GM12878 (cell line): ENCODE measurements around the gene BAG3. TPM values are rescaled to one million over a fixed set of nuclear protein-coding genes. Genes with fewer than 3 reads are reported as not detected.

Source experiments
- ATAC-seq: fragments of 200-7000 bp; cut with Tn5 transposase; 3 replicates; pipeline ENCODE4 v1.9.1; 2020; ENCODE audit warnings: mild to moderate bottlenecking, moderate library complexity
- BruUV-seq: library from RNA; stranded (reverse); fragments of 400-500 nt; replicated peaks from 2 replicates; lab custom pipeline; 2021; lab: Mats Ljungman, UMichigan
- CTCF ChIA-PET: fragments of 300-600 bp; sonication (Branson Sonifier 250); formaldehyde crosslinking; extraction: SDS; loops from one replicate; lab custom pipeline; 2021; ENCODE audit warnings: inconsistent platforms; lab: Yijun Ruan, JAX
- POLR2A ChIA-PET: fragments of 350-600 bp; formaldehyde crosslinking; extraction: SDS; loops from one replicate; lab custom pipeline; 2021; ENCODE audit warnings: inconsistent platforms; lab: Charles Lee
- RAD21 ChIA-PET: fragments of 300-600 bp; sonication (Branson Sonifier 250); formaldehyde crosslinking; loops from one replicate; lab custom pipeline; 2023; ENCODE audit warnings: antibody characterized with exemption; ENCODE audit not compliant: unreplicated experiment; lab: Charles Lee
- SMC1A ChIA-PET: fragments of 300-600 bp; sonication (Branson Sonifier 250); formaldehyde crosslinking; loops from one replicate; lab custom pipeline; 2023; ENCODE audit not compliant: unreplicated experiment, uncharacterized antibody; lab: Charles Lee
- DNase-seq: peaks from one replicate; pipeline ENCODE4 v3.0.0-alpha.2; 2011; ENCODE audit warnings: low read depth, low spot score
- FAIRE-seq: peaks from 3 replicates; lab custom pipeline; 2011; peaks lifted over from hg19 to GRCh38; lab: Jason Lieb, UNC
- H2AFZ ChIP-seq: 2 replicates; pipeline ENCODE4 v1.6.0; 2011; ENCODE audit warnings: low read depth, low read length, control low read depth; ENCODE audit not compliant: control insufficient read depth
- H3K27ac ChIP-seq: 2 replicates; pipeline ENCODE4 v1.5.1; 2011; ENCODE audit warnings: control low read depth; ENCODE audit not compliant: control insufficient read depth, insufficient read depth
- H3K27me3 ChIP-seq, 2 experiments: replicated peaks in 1 of 2; 2 replicates each; pipeline versions ENCODE4 v1.6.0 to v1.6.1; 2011; ENCODE audit warnings: low read length in 1 of 2; ENCODE audit not compliant: control insufficient read depth in 2 of 2, insufficient read depth in 2 of 2
- H3K36me3 ChIP-seq, 2 experiments: 2 replicates each; pipeline ENCODE4 v1.5.1; 2011; ENCODE audit warnings: low read length in 1 of 2; ENCODE audit not compliant: control insufficient read depth in 2 of 2, insufficient read depth in 2 of 2
- H3K4me1 ChIP-seq: 2 replicates; pipeline ENCODE4 v1.6.1; 2011; ENCODE audit warnings: mild to moderate bottlenecking, low read length, moderate library complexity, mixed read lengths; ENCODE audit not compliant: control insufficient read depth, insufficient read depth
- H3K4me2 ChIP-seq: 2 replicates; pipeline ENCODE4 v1.6.0; 2011; ENCODE audit warnings: control low read depth; ENCODE audit not compliant: control insufficient read depth, insufficient read depth
- H3K4me3 ChIP-seq: fragments of 200-600 bp; sonication (generic); 2 replicates; pipeline ENCODE4 v1.5.1; 2016
- H3K79me2 ChIP-seq: 2 replicates; pipeline ENCODE4 v1.6.0; 2011; ENCODE audit warnings: low read length; ENCODE audit not compliant: control insufficient read depth, insufficient read depth
- H3K9ac ChIP-seq: 2 replicates; pipeline ENCODE4 v1.8.0; 2011; ENCODE audit warnings: low read length, control low read depth, mixed read lengths; ENCODE audit not compliant: control insufficient read depth, insufficient read depth
- H3K9me3 ChIP-seq: replicated peaks from 3 replicates; pipeline ENCODE4 v1.5.1; 2011; ENCODE audit warnings: mild to moderate bottlenecking, low read length; ENCODE audit not compliant: control insufficient read depth, insufficient read depth
- H4K20me1 ChIP-seq: 2 replicates; pipeline ENCODE4 v1.6.0; 2011; ENCODE audit not compliant: control insufficient read depth, insufficient read depth
- ATF7 ChIP-seq: fragments of 450-650 bp; IDR thresholded peaks from 2 replicates; pipeline ENCODE4 v1.6.1; 2016; ENCODE audit warnings: low read depth, mild to moderate bottlenecking
- BACH1 ChIP-seq: fragments of 450-650 bp; IDR thresholded peaks from 2 replicates; pipeline ENCODE4 v1.6.1; 2017; ENCODE audit warnings: mild to moderate bottlenecking, borderline replicate concordance
- CREB1 ChIP-seq: IDR thresholded peaks from 2 replicates; pipeline ENCODE4 v1.6.1; 2012; ENCODE audit warnings: low read depth, mild to moderate bottlenecking, inconsistent platforms
- EGR1 ChIP-seq, 2 experiments: IDR thresholded peaks; 1 replicate in 1 of 2; 2 replicates in 1 of 2; pipeline ENCODE4 v1.6.1; 2011 to 2012; ENCODE audit warnings: low read depth in 2 of 2, low read length in 2 of 2, borderline replicate concordance in 1 of 2, mild to moderate bottlenecking in 1 of 2, moderate library complexity in 1 of 2
- FOXK2 ChIP-seq: fragments of 450-650 bp; IDR thresholded peaks from 2 replicates; pipeline ENCODE4 v1.6.1; 2017; ENCODE audit warnings: mild to moderate bottlenecking, moderate library complexity
- LARP7 ChIP-seq: fragments of 450-650 bp; IDR thresholded peaks from 2 replicates; pipeline ENCODE4 v1.6.1; 2017; ENCODE audit warnings: mild to moderate bottlenecking
- MTA2 ChIP-seq: fragments of 450-650 bp; IDR thresholded peaks from 2 replicates; pipeline ENCODE4 v1.6.1; 2016; ENCODE audit warnings: low read depth, mild to moderate bottlenecking, moderate library complexity
- PAX5 ChIP-seq: IDR thresholded peaks from 2 replicates; pipeline ENCODE4 v1.6.1; 2011; ENCODE audit warnings: low read depth, low read length, borderline replicate concordance
- SMARCA5 ChIP-seq: fragments of 450-650 bp; IDR thresholded peaks from 2 replicates; pipeline ENCODE4 v1.6.1; 2017; ENCODE audit warnings: mild to moderate bottlenecking
- SPI1 ChIP-seq: IDR thresholded peaks from 2 replicates; pipeline ENCODE4 v1.6.1; 2011; ENCODE audit warnings: low read depth, mild to moderate bottlenecking, low read length, moderate library complexity, borderline replicate concordance; ENCODE audit not compliant: insufficient read depth
- ZNF207 ChIP-seq: fragments of 450-650 bp; IDR thresholded peaks from 2 replicates; pipeline ENCODE4 v1.6.1; 2014; ENCODE audit warnings: antibody characterized with exemption, mild to moderate bottlenecking, borderline replicate concordance
- ZNF622 ChIP-seq: fragments of 450-650 bp; IDR thresholded peaks from 2 replicates; pipeline ENCODE4 v1.6.1; 2017; ENCODE audit warnings: mild to moderate bottlenecking, inconsistent platforms
- WGBS: methylation state at CpG from one replicate; pipeline ENCODE4 v1.1.6; 2016; ENCODE audit warnings: low lambda C conversion rate; ENCODE audit not compliant: insufficient replicate concordance, insufficient coverage; ENCODE audit errors: missing lambda C conversion rate; 5-methylcytosine and 5-hydroxymethylcytosine counted together
- in situ Hi-C: fragments of 300-500 bp; cut with MboI; formaldehyde crosslinking; loops from 9 replicates; pipeline ENCODE4 v1.14.3; 2018; ENCODE audit warnings: mixed read lengths
- intact Hi-C: fragments of 100-400 bp; cut with micrococcal nuclease; formaldehyde crosslinking; loops from one replicate; pipeline ENCODE4 v1.14.2; 2022; ENCODE audit not compliant: unreplicated experiment
- polyA plus RNA-seq, 11 experiments: library from polyadenylated mRNA; depleted of rRNA in 4 of 11; unstranded in 6 of 11; stranded (reverse) in 5 of 11; fragments of >200 nt; fragmentation: Nextera tagmentation in 4 of 11; fragmentation: Illumina TruSeq in 1 of 11; extraction: Ambion mirVana in 4 of 11; extraction: Trizol in 1 of 11; gene quantifications; 1 replicate in 1 of 11; 2 replicates in 10 of 11; pipeline versions ENCODE4 v1.2.1 to v1.2.3, GENCODE V29; 2011 to 2016; ENCODE audit warnings: inconsistent platforms in 2 of 11, missing spikeins in 2 of 11, low read depth in 1 of 11
- total RNA-seq, 4 experiments: library from RNA; depleted of rRNA in 3 of 4; stranded (reverse); fragments of >200 nt in 3 of 4; fragmentation: Illumina TruSeq in 1 of 4; extraction: Trizol in 1 of 4; gene quantifications; 2 replicates each; pipeline versions ENCODE4 v1.2.1 to v1.2.3, GENCODE V29; 2013 to 2021
- TF ChIP-seq, protein P1 (sequence below): IDR thresholded peaks from 2 replicates; pipeline ENCODE4 v1.6.1; 2012; ENCODE audit warnings: low read depth, low read length, improper control_type of control experiment
- TF ChIP-seq, protein P2 (sequence below): fragments of 450-650 bp; IDR thresholded peaks from 2 replicates; pipeline ENCODE4 v1.6.1; 2016; ENCODE audit warnings: mild to moderate bottlenecking

The BAG3 gene
- total and polyA plus RNA-seq, 10 of the 15 experiments (the other 5 are each of a cell fraction or from before 2014, with no cell fraction given): 0.71 to 14.1 (median 4.3) TPM

DNA sequence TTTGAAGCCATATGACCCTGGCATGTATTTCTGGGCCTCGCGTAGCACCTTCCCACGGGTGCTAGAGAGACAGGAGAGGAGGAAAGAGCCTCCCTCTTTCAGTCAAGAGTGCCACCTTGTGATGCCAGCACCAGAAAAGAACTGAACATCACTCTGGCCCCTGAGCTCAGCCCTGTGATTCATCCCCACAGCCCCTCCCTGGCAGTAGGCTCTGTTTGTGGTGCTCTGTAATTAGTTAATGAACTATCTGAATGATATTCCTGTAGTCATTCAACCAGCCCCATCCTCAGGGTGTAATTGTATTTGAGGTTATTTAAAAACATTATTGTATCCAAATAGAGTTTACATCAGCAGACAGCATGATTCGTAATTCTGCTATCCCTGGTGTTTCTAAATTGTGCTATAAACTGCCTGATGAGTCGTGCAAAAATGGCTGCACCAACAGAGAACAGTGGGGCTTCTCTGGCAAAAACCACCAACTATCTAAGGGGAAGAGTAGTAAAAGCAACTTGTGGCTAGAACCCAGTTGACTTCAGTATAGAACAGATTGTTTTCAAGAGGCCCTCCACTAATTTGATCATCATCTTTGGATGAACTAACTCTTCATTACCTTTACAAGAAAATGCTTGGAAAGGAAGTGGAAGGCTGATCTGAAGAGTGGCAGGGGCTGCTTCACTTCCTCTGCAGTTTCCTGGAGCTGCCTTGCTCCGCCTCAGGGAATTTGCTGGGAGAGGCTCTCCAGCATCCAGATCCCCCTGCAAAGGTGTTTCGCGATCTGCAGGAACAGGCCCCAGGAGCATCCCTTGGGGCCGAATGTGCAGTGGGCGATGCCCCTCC lies 30.7 kb upstream of the BAG3 start:
- Histone ChIP-seq H3K9ac (no peak overlapping the region), H3K4me3 (no peak overlapping the region), H3K36me3 (no peaks in the 10 kb centered on the region), H3K27ac (no peak overlapping the region), H3K4me2 (no peak overlapping the region), H2AFZ (no peak overlapping the region), H3K79me2 (no peaks in the 10 kb centered on the region), H3K9me3 (no peaks in the 10 kb centered on the region), H4K20me1 (no peaks in the 10 kb centered on the region), H3K27me3 (no peaks in the 10 kb centered on the region), H3K4me1 (no peaks in the 10 kb centered on the region)
- CTCF ChIA-PET: no interaction called here
- no peak for DNase-seq
- RAD21 ChIA-PET: no interaction called here
- FAIRE-seq: no peak
- no peak for TF ChIP-seq CREB1
- TF ChIP-seq SPI1: no peak
- TF ChIP-seq, protein P1, sequence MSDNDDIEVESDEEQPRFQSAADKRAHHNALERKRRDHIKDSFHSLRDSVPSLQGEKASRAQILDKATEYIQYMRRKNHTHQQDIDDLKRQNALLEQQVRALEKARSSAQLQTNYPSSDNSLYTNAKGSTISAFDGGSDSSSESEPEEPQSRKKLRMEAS: no peak
- TF ChIP-seq MTA2: no peak
- TF ChIP-seq PAX5: no peak
- TF ChIP-seq BACH1: no peak
- TF ChIP-seq ATF7: no peak
- no peak for TF ChIP-seq FOXK2
- TF ChIP-seq SMARCA5: no peak
- no peak for TF ChIP-seq LARP7
- TF ChIP-seq, protein P2, sequence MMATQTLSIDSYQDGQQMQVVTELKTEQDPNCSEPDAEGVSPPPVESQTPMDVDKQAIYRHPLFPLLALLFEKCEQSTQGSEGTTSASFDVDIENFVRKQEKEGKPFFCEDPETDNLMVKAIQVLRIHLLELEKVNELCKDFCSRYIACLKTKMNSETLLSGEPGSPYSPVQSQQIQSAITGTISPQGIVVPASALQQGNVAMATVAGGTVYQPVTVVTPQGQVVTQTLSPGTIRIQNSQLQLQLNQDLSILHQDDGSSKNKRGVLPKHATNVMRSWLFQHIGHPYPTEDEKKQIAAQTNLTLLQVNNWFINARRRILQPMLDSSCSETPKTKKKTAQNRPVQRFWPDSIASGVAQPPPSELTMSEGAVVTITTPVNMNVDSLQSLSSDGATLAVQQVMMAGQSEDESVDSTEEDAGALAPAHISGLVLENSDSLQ: no peak
- TF ChIP-seq ZNF622: no peak
- TF ChIP-seq EGR1 (IDR thresholded peaks at IDR 0.05; ENCODE audit: borderline replicate concordance in 1 of 2, low read depth in 2 of 2, low read length in 2 of 2): no peak
- TF ChIP-seq ZNF207: no peak
- SMC1A ChIA-PET: interaction anchor here (1.2 kb wide), 1 partner anchor 349 kb away, joined by 3 read pairs; no protein-coding TSS in a partner anchor
- BruUV-seq: no TSS peak
- ATAC-seq: no peak
- 65% methylated on average over 10 of the region's 10 CpGs for WGBS
- intact Hi-C loops: no loop called here
- POLR2A ChIA-PET: interaction anchor here (0.6 kb wide), 1 partner anchor 13 kb away, joined by 8 read pairs; no protein-coding TSS in a partner anchor
- in situ Hi-C loops: no loop called here
